ENCODE measurements around the gene R3HCC1L. TPM values are rescaled to one million over a fixed set of nuclear protein-coding genes. Genes with fewer than 3 reads are reported as not detected.

The R3HCC1L gene
- total RNA-seq, 1 experiment from 2014 or later: 16.2 TPM

- Histone ChIP-seq H3K27me3 (replicated peaks; ENCODE audit: insufficient read depth, low read depth, low read length, poor library complexity) (peaks cover 52% of the 10 kb centered on the region), H3K36me3 (ENCODE audit: insufficient read depth, low read length, poor library complexity, severe bottlenecking) (no peaks in the 10 kb centered on the region), H3K4me3 (ENCODE audit: low read depth, low read length, poor library complexity, severe bottlenecking) (no peak overlapping the region), H3K4me1 (ENCODE audit: insufficient read depth, low read length, poor library complexity, severe bottlenecking) (no peaks in the 10 kb centered on the region), H3K27ac (ENCODE audit: low read depth, low read length, poor library complexity, severe bottlenecking) (no peak overlapping the region), H3K9me3 (ENCODE audit: low read depth, low read length, poor library complexity, severe bottlenecking) (no peaks in the 10 kb centered on the region)
- intact Hi-C loops (cut with micrococcal nuclease; ENCODE audit: unreplicated experiment): no loop called here
- BruUV-seq (replicated peaks): no TSS peak
- ChIA-PET POLR2A (ENCODE audit: low non-redundant PET) (no interaction called here), CTCF (no interaction called here)
- DNase-seq (ENCODE audit: low spot score): no peak
- TF ChIP-seq CTCF (conservative IDR thresholded peaks at IDR 0.05; ENCODE audit: low read depth, low read length) (no peak), EZH2 (IDR thresholded peaks at IDR 0.05; ENCODE audit: borderline replicate concordance, low read depth, low read length, poor library complexity, severe bottlenecking) (no peak)
Observed at GRCh38 chr10:98292971-98293370, 158.5 kb downstream of the R3HCC1L start.

GRCh38 chr10:98293550-98294269 is 159.3 kb downstream of the R3HCC1L start:
- CTCF ChIA-PET: no interaction called here

GRCh38 chr10:98294270-98294627 is 159.8 kb downstream of the R3HCC1L start:
- no peaks in the 10 kb centered on the region for H3K4me1 ChIP-seq (ENCODE audit: insufficient read depth, low read length, poor library complexity, severe bottlenecking)
- intact Hi-C loops (cut with micrococcal nuclease; ENCODE audit: unreplicated experiment): no loop called here
- POLR2A ChIA-PET (ENCODE audit: low non-redundant PET): no interaction called here
- no peak for TF ChIP-seq CTCF (conservative IDR thresholded peaks at IDR 0.05; ENCODE audit: low read depth, low read length)
- TF ChIP-seq EZH2 (IDR thresholded peaks at IDR 0.05; ENCODE audit: borderline replicate concordance, low read depth, low read length, poor library complexity, severe bottlenecking): no peak
- H3K27me3 ChIP-seq (replicated peaks; ENCODE audit: insufficient read depth, low read depth, low read length, poor library complexity): peaks cover 63% of the 10 kb centered on the region
- no TSS peak for BruUV-seq (replicated peaks)
- H3K4me3 ChIP-seq (ENCODE audit: low read depth, low read length, poor library complexity, severe bottlenecking): no peak overlapping the region
- no peaks in the 10 kb centered on the region for H3K9me3 ChIP-seq (ENCODE audit: low read depth, low read length, poor library complexity, severe bottlenecking)
- DNase-seq (ENCODE audit: low spot score): no peak
- no peaks in the 10 kb centered on the region for H3K36me3 ChIP-seq (ENCODE audit: insufficient read depth, low read length, poor library complexity, severe bottlenecking)
- no peak overlapping the region for H3K27ac ChIP-seq (ENCODE audit: low read depth, low read length, poor library complexity, severe bottlenecking)
- CTCF ChIA-PET: no interaction called here

More at GRCh38 chr10:98293550-98294269, 159.3 kb downstream of the R3HCC1L start:
- H3K36me3 ChIP-seq (ENCODE audit: insufficient read depth, low read length, poor library complexity, severe bottlenecking): no peaks in the 10 kb centered on the region
- no peak for TF ChIP-seq CTCF (conservative IDR thresholded peaks at IDR 0.05; ENCODE audit: low read depth, low read length)
- TF ChIP-seq EZH2 (IDR thresholded peaks at IDR 0.05; ENCODE audit: borderline replicate concordance, low read depth, low read length, poor library complexity, severe bottlenecking): no peak
- peaks cover 58% of the 10 kb centered on the region for H3K27me3 ChIP-seq (replicated peaks; ENCODE audit: insufficient read depth, low read depth, low read length, poor library complexity)
- H3K9me3 ChIP-seq (ENCODE audit: low read depth, low read length, poor library complexity, severe bottlenecking): no peaks in the 10 kb centered on the region
- intact Hi-C loops (cut with micrococcal nuclease; ENCODE audit: unreplicated experiment): no loop called here
- H3K4me1 ChIP-seq (ENCODE audit: insufficient read depth, low read length, poor library complexity, severe bottlenecking): no peaks in the 10 kb centered on the region
- no peak overlapping the region for H3K4me3 ChIP-seq (ENCODE audit: low read depth, low read length, poor library complexity, severe bottlenecking)
- H3K27ac ChIP-seq (ENCODE audit: low read depth, low read length, poor library complexity, severe bottlenecking): no peak overlapping the region
- POLR2A ChIA-PET (ENCODE audit: low non-redundant PET): no interaction called here
- BruUV-seq (replicated peaks): no TSS peak
- DNase-seq (ENCODE audit: low spot score): no peak

Other genes with a start within 250 kb of the R3HCC1L start
- gene CRTAC1, start 104.0 kb upstream of the R3HCC1L start, total RNA-seq (2021): not detected in 2 replicates
- gene LOXL4, start 133.5 kb downstream of the R3HCC1L start, total RNA-seq (2021): 0.11 TPM in 1 of 2 replicates, not detected in the other

Measured in A673 (cell line).